Prostate gland (tissue), 2 donors: ENCODE results near the gene SCAMP4.

Experiments
- POLR2A ChIP-seq: fragments of 450-650 bp; IDR thresholded peaks from one replicate; pipeline ENCODE4 v1.6.1; 2016; ENCODE audit warnings: antibody characterized with exemption, mild to moderate bottlenecking
- TF ChIP-seq, protein P1 (sequence below), 4 experiments: fragments of 200-600 bp in 2 of 4; fragments of 450-650 bp in 2 of 4; sonication (generic) in 2 of 4; IDR thresholded peaks; 1 replicate in 3 of 4; 2 replicates in 1 of 4; pipeline ENCODE4 v1.5.1; 2016 to 2019; ENCODE audit warnings: antibody characterized with exemption in 4 of 4, mild to moderate bottlenecking in 2 of 4, moderate library complexity in 2 of 4

GRCh38 chr19:1883784-1884183 lies 21.4 kb upstream of the SCAMP4 start:
- no peak for TF ChIP-seq POLR2A
- TF ChIP-seq, protein P1, sequence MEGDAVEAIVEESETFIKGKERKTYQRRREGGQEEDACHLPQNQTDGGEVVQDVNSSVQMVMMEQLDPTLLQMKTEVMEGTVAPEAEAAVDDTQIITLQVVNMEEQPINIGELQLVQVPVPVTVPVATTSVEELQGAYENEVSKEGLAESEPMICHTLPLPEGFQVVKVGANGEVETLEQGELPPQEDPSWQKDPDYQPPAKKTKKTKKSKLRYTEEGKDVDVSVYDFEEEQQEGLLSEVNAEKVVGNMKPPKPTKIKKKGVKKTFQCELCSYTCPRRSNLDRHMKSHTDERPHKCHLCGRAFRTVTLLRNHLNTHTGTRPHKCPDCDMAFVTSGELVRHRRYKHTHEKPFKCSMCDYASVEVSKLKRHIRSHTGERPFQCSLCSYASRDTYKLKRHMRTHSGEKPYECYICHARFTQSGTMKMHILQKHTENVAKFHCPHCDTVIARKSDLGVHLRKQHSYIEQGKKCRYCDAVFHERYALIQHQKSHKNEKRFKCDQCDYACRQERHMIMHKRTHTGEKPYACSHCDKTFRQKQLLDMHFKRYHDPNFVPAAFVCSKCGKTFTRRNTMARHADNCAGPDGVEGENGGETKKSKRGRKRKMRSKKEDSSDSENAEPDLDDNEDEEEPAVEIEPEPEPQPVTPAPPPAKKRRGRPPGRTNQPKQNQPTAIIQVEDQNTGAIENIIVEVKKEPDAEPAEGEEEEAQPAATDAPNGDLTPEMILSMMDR (IDR thresholded peaks at IDR 0.05): no peak
